ENCODE measurements around the gene NRBF2. TPM values are rescaled to one million over a fixed set of nuclear protein-coding genes. Genes with fewer than 3 reads are reported as not detected.

NRBF2 gene
- total RNA-seq, 2 donors from 2014 or later, result 27.5 to 28.9 TPM

DNA sequence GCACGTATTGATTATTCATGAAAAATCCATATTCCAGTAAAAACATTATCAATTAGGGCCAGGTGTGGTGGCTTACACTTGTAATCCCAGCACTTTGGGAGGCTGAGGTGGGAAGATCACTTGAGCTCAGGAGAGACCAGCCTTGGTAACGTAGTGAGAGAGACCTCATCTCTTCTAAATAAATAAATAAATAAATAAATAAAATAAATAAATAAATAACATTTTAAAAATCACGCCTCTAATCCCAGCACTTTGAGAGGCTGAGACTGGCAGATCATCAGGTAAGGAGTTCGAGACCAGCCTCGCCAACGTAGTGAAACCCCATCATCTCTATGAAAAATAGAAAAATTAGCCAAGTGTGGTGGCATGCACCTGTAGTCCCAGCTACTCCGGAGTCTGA, 32.1 kb downstream of the NRBF2 start:
- Histone ChIP-seq H3K9me3 (ENCODE audit: control insufficient read depth, low read length) (no peaks in the 10 kb centered on the region), H3K4me1 (ENCODE audit: control insufficient read depth, insufficient read depth, low read length) (no peaks in the 10 kb centered on the region), H3K27ac (ENCODE audit: low read depth, low read length) (no peak overlapping the region), H3K9ac (ENCODE audit: extremely low read depth, low read length, poor library complexity, severe bottlenecking) (no peak overlapping the region), H3K36me3 (ENCODE audit: control insufficient read depth, insufficient read depth, low read length) (peaks cover 60% of the 10 kb centered on the region), H3K4me3 (ENCODE audit: low read length) (no peak overlapping the region), H3K27me3 (ENCODE audit: control insufficient read depth, insufficient read depth, low read length, poor library complexity, severe bottlenecking) (no peaks in the 10 kb centered on the region)
- H3K9me3 Mint-ChIP-seq, result no peaks in the 10 kb centered on the region
- no peaks in the 10 kb centered on the region for H3K27me3 Mint-ChIP-seq (ENCODE audit: insufficient read depth)
- H3K27ac Mint-ChIP-seq, result no peak overlapping the region
- peaks cover 13% of the 10 kb centered on the region for H3K4me1 Mint-ChIP-seq
- 95% methylated on average over 6 of the region's 7 CpGs for WGBS, 2 experiments (ENCODE audit: insufficient coverage in 1 of 2, insufficient read length in 1 of 2)
- DNase-seq, result no peak
- peaks cover 42% of the 10 kb centered on the region for H3K36me3 Mint-ChIP-seq (ENCODE audit: low read depth)
- no peak overlapping the region for H3K4me3 Mint-ChIP-seq
- no peak for TF ChIP-seq CTCF (conservative IDR thresholded peaks at IDR 0.05)

DNA sequence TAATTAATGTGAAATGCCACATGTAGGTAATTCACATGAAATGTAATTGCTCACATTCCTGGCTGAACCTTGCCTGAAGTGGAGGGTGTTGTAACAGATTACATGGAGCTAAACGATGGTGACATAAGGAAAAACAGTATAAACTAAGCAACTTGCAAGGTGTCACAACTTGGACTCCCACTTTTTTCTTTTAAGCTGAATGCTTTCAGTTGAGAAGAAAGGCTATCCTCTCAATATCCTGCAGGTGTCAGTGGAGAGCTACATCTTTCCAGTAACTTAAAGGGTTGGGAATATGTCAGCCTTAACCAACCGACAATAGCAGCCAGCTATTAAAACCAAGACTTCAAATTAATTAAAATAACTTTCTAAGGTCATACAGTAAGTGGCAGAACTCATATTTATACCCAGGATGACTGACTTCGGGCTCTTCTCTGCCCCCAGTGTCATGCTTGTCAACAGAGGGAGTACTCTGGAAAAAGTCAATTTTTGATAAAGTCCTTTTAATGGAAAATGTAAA, 33.7 kb downstream of the NRBF2 start:
- H3K4me1 ChIP-seq (ENCODE audit: control insufficient read depth, insufficient read depth, low read length), result no peaks in the 10 kb centered on the region
- Mint-ChIP-seq H3K27ac (no peak overlapping the region), H3K9me3 (no peaks in the 10 kb centered on the region), H3K36me3 (ENCODE audit: low read depth) (peaks cover 54% of the 10 kb centered on the region), H3K27me3 (ENCODE audit: insufficient read depth) (no peaks in the 10 kb centered on the region), H3K4me1 (peaks cover 16% of the 10 kb centered on the region), H3K4me3 (no peak overlapping the region)
- no peak overlapping the region for H3K27ac ChIP-seq (ENCODE audit: low read depth, low read length)
- H3K4me3 ChIP-seq (ENCODE audit: low read length), result no peak overlapping the region
- TF ChIP-seq CTCF (conservative IDR thresholded peaks at IDR 0.05), result peak; percentile 79
- H3K27me3 ChIP-seq (ENCODE audit: control insufficient read depth, insufficient read depth, low read length, poor library complexity, severe bottlenecking), result no peaks in the 10 kb centered on the region
- 68% methylated on average over 3 of the region's 3 CpGs; no CpG with 5 or more reads in 1 of the 2 experiments for WGBS, 2 experiments (ENCODE audit: insufficient coverage in 1 of 2, insufficient read length in 1 of 2)
- peaks cover 74% of the 10 kb centered on the region for H3K36me3 ChIP-seq (ENCODE audit: control insufficient read depth, insufficient read depth, low read length)
- no peaks in the 10 kb centered on the region for H3K9me3 ChIP-seq (ENCODE audit: control insufficient read depth, low read length)
- H3K9ac ChIP-seq (ENCODE audit: extremely low read depth, low read length, poor library complexity, severe bottlenecking), result no peak overlapping the region
- no peak for DNase-seq

DNA sequence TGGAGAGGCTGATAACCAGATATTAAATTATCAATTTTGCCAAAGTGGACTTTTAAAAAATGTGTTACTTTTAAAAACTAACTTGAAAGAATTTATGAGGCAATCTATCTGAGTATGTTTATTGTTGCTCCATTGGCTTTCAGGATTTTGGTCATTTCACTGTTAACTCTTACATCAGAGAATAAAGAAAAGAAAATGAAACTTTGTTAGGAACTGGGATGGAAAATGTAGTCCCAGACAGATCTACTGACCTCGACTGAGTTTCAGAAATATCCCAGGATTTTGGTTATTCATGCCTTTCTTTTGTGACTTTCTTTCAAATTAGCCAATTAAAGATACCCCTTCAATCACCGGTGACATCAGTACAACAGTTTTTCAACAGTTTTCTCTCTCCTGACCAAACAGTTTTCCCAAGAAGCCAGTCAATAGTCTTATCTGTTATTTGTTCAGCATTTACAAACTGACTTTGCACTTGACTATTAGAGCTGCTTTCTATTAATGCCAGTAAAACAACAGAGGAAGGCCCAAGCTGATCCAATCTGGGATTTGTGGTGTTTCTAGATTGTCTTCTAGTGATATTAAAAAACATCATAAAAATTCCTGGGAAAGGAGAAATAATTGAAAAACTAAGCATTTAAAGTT, 35.8 kb downstream of the NRBF2 start:
- Mint-ChIP-seq H3K9me3 (no peaks in the 10 kb centered on the region), H3K4me3 (no peak overlapping the region), H3K4me1 (peaks cover 16% of the 10 kb centered on the region), H3K36me3 (ENCODE audit: low read depth) (peaks cover 65% of the 10 kb centered on the region), H3K27ac (peak overlapping the region; percentile 19), H3K27me3 (ENCODE audit: insufficient read depth) (no peaks in the 10 kb centered on the region)
- DNase-seq, result no peak
- no peaks in the 10 kb centered on the region for H3K9me3 ChIP-seq (ENCODE audit: control insufficient read depth, low read length)
- no peak for TF ChIP-seq CTCF (conservative IDR thresholded peaks at IDR 0.05)
- H3K27me3 ChIP-seq (ENCODE audit: control insufficient read depth, insufficient read depth, low read length, poor library complexity, severe bottlenecking), result no peaks in the 10 kb centered on the region
- no peak overlapping the region for H3K9ac ChIP-seq (ENCODE audit: extremely low read depth, low read length, poor library complexity, severe bottlenecking)
- peaks cover 95% of the 10 kb centered on the region for H3K36me3 ChIP-seq (ENCODE audit: control insufficient read depth, insufficient read depth, low read length)
- H3K4me1 ChIP-seq (ENCODE audit: control insufficient read depth, insufficient read depth, low read length), result no peaks in the 10 kb centered on the region
- H3K27ac ChIP-seq (ENCODE audit: low read depth, low read length), result no peak overlapping the region
- H3K4me3 ChIP-seq (ENCODE audit: low read length), result no peak overlapping the region
- WGBS, 2 experiments (ENCODE audit: insufficient coverage in 1 of 2, insufficient read length in 1 of 2), result 72 to 84% methylated on average over 2 of the region's 2 CpGs
